Gastrocnemius medialis (tissue), 4 donors: ENCODE data around the gene MYO18B. TPM values are rescaled to one million over a fixed set of nuclear protein-coding genes. Genes with fewer than 3 reads are reported as not detected.

ENCODE experiments used
- ATAC-seq, 2 donors: fragments of 150-250 bp; one replicate each; pipeline ENCODE4 v1.9.1; 2016
- DNase-seq, 2 donors: peaks; one replicate each; pipeline ENCODE4 v3.0.0-alpha.2; 2019
- H3K27ac ChIP-seq, 4 donors: fragments of 200-600 bp; sonication (generic); 1 replicate in 1 of 4; 2 replicates in 3 of 4; pipeline ENCODE4 v1.5.1; 2016 to 2018; ENCODE audit warnings: mild to moderate bottlenecking in 2 of 4, moderate library complexity in 1 of 4
- H3K27me3 ChIP-seq, 3 donors: fragments of 200-600 bp; sonication (generic) in 2 of 3; 1 replicate in 1 of 3; 2 replicates in 2 of 3; pipeline versions ENCODE4 v1.5.1 to v1.6.0; 2016 to 2019; ENCODE audit warnings: mild to moderate bottlenecking in 1 of 3, moderate library complexity in 1 of 3
- H3K36me3 ChIP-seq, 2 donors: fragments of 200-600 bp; sonication (generic) in 1 of 2; one replicate each; pipeline ENCODE4 v1.5.1; 2017 to 2018
- H3K4me1 ChIP-seq, 2 donors: fragments of 200-600 bp; sonication (generic) in 1 of 2; one replicate each; pipeline ENCODE4 v1.5.1; 2016 to 2017; ENCODE audit warnings: mild to moderate bottlenecking in 2 of 2
- H3K4me3 ChIP-seq, 4 donors: fragments of 200-600 bp; sonication (generic) in 3 of 4; 1 replicate in 1 of 4; 2 replicates in 3 of 4; pipeline ENCODE4 v1.5.1; 2016 to 2019; ENCODE audit warnings: mild to moderate bottlenecking in 2 of 4
- H3K9me3 ChIP-seq, 3 donors: fragments of 200-600 bp; sonication (generic) in 2 of 3; 1 replicate in 1 of 3; 2 replicates in 2 of 3; pipeline ENCODE4 v1.5.1; 2016 to 2019
- CTCF ChIP-seq, 5 experiments: fragments of 450-650 bp in 3 of 5; fragments of 200-600 bp in 2 of 5; sonication (generic) in 2 of 5; IDR thresholded peaks in 4 of 5; conservative IDR thresholded peaks in 1 of 5; 1 replicate in 4 of 5; 2 replicates in 1 of 5; pipeline ENCODE4 v1.5.1; 2016 to 2019; ENCODE audit warnings: antibody characterized with exemption in 5 of 5, mild to moderate bottlenecking in 3 of 5, moderate library complexity in 3 of 5
- POLR2A ChIP-seq, 2 donors: fragments of 450-650 bp; IDR thresholded peaks; one replicate each; pipeline ENCODE4 v1.6.1; 2017; ENCODE audit warnings: antibody characterized with exemption in 2 of 2, mild to moderate bottlenecking in 2 of 2, moderate library complexity in 2 of 2
- in situ Hi-C, 4 donors: fragments of 200-750 bp; cut with MboI; loops; one replicate each; pipeline versions ENCODE4 v1.15.0 to v1.8.0; 2017; ENCODE audit warnings: low sequenced_read_pairs in 4 of 4
- intact Hi-C: fragments of 100-400 bp; cut with DNase I; formaldehyde crosslinking; loops from one replicate; pipeline ENCODE4 v1.15.1; 2023; ENCODE audit warnings: low total_unique reads
- total RNA-seq, 4 donors: library from RNA; depleted of rRNA; stranded (reverse); fragments of >200 nt; gene quantifications; one replicate each; pipeline versions ENCODE4 v1.1.0 to v1.2.3, GENCODE V29; 2016

The MYO18B gene
- total RNA-seq, 4 donors from 2014 or later = 273 to 408 (median 362) TPM

- H3K27me3 ChIP-seq = no peaks in the 10 kb centered on the region
- peaks cover 0 to 67% of the 10 kb centered on the region in 2 donors for H3K36me3 ChIP-seq
- no peak overlapping the region for H3K27ac ChIP-seq
- H3K4me1 ChIP-seq = no peaks in the 10 kb centered on the region
- no peaks in the 10 kb centered on the region for H3K9me3 ChIP-seq
- TF ChIP-seq POLR2A (IDR thresholded peaks at IDR 0.05) (no peak), CTCF (IDR thresholded peaks at IDR 0.05 in 4 of 5, conservative IDR thresholded peaks at IDR 0.05 in 1 of 5) (no peak)
- intact Hi-C loops (no loop called here), in situ Hi-C loops (no loop called here)
- DNase-seq (no peak), ATAC-seq (no peak)
- H3K4me3 ChIP-seq = no peak overlapping the region
These were observed 102.6 kb downstream of the MYO18B start for GRCh38 chr22:25844601-25845000.

- H3K9me3 ChIP-seq = no peaks in the 10 kb centered on the region
- TF ChIP-seq CTCF (IDR thresholded peaks at IDR 0.05 in 4 of 5, conservative IDR thresholded peaks at IDR 0.05 in 1 of 5) (no peak), POLR2A (IDR thresholded peaks at IDR 0.05) (no peak)
- no peaks in the 10 kb centered on the region for H3K4me1 ChIP-seq
- in situ Hi-C loops (no loop called here), intact Hi-C loops (no loop called here)
- H3K27me3 ChIP-seq = no peaks in the 10 kb centered on the region
- peaks cover 0 to 70% of the 10 kb centered on the region in 2 donors for H3K36me3 ChIP-seq
- DNase-seq (no peak), ATAC-seq (no peak)
- H3K27ac ChIP-seq = peak overlapping the region in 2 of 4 donors; percentile 31 to 41
- H3K4me3 ChIP-seq = no peak overlapping the region
These were observed 104.2 kb downstream of the MYO18B start for GRCh38 chr22:25845985-25846745.

DNA sequence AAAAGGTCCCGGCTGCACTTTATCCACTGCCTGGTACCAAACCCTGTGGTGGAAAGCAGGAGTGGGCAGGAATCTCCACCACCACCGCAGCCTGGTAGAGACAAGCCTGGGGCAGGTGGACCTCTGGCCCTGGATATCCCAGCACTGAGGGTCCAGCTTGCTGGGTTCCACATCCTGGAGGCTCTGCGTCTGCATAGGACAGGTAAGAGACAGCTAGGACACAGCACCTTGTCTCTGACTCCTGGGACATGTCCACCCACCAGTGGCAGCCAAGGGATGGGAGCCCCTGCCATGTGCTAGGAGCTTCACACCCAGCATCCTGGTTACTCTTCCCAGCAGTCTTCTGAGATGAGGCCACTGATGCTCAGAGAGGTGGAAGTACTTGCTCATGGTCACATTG, 105.5 kb downstream of the MYO18B start:
- in situ Hi-C loops = no loop called here

DNA sequence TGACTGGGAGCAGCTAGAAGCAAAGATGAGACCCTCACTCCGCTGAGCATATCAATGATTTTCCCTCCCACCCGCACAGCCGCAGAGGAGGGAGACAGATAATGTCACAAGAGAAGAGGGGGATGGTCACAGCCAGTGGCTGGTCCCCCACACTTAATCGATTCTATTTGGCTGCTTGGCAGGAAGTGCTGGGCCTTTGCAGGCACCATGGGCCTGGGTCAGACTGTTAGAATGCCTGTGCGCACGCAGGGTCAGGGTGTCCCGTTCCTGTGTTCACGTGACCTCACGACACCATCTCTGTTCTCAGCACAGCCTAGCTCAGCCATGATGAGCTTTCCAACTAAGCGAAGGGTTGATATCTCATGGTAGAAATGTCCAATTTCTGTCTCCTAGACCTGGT, 107.0 kb downstream of the MYO18B start:
- no peak for ATAC-seq

More for the DNA sequence above, 105.5 kb downstream of the MYO18B start:
- Histone ChIP-seq H3K27ac (no peak overlapping the region), H3K36me3 (peaks cover 0 to 79% of the 10 kb centered on the region in 2 donors), H3K4me3 (no peak overlapping the region), H3K4me1 (no peaks in the 10 kb centered on the region), H3K9me3 (no peaks in the 10 kb centered on the region), H3K27me3 (no peaks in the 10 kb centered on the region)
- ATAC-seq (no peak), DNase-seq (no peak)
- TF ChIP-seq CTCF (IDR thresholded peaks at IDR 0.05 in 4 of 5, conservative IDR thresholded peaks at IDR 0.05 in 1 of 5) (no peak), POLR2A (IDR thresholded peaks at IDR 0.05) (no peak)
- intact Hi-C loops = no loop called here

More for the DNA sequence above, 107.0 kb downstream of the MYO18B start:
- Histone ChIP-seq H3K27me3 (no peaks in the 10 kb centered on the region), H3K27ac (peak overlapping the region in 1 of 4 donors; percentile 1), H3K9me3 (no peaks in the 10 kb centered on the region), H3K36me3 (peaks cover 0 to 73% of the 10 kb centered on the region in 2 donors), H3K4me3 (no peak overlapping the region), H3K4me1 (peaks cover 0 to 6% of the 10 kb centered on the region in 2 donors)
- no peak for DNase-seq
- TF ChIP-seq CTCF (IDR thresholded peaks at IDR 0.05 in 4 of 5, conservative IDR thresholded peaks at IDR 0.05 in 1 of 5) (no peak), POLR2A (IDR thresholded peaks at IDR 0.05) (no peak)
- intact Hi-C loops (no loop called here), in situ Hi-C loops (no loop called here)
